Stimulated activated CD4-positive, alpha-beta T cell treated with anti-CD3 and anti-CD28 coated beads, Interleukin-2, amount 100 ng/mL, for 24 hours (primary cell): ENCODE results near the gene MAF.

Experiments used
- DNase-seq, 2 donors: peaks; one replicate each; pipeline ENCODE4 v3.0.0-alpha.2; 2020

The MAF gene

GRCh38 chr16:79600638-79601091, at the start of gene MAF:
MAF (minus strand) TSS chr16:79600737; CDS start chr16:79599902, 835 bp downstream.
- DNase-seq, result peak; percentile 85 to 87

GRCh38 chr16:79648826-79649225, 48.3 kb upstream of the MAF start:
- no peak for DNase-seq

GRCh38 chr16:79647586-79647985, 47.0 kb upstream of the MAF start:
- DNase-seq, result no peak

- no peak for DNase-seq
These were observed 45.2 kb upstream of the MAF start for GRCh38 chr16:79645701-79646100.

GRCh38 chr16:79644971-79645667, 44.6 kb upstream of the MAF start:
- no peak for DNase-seq

GRCh38 chr16:79642652-79643051, 42.1 kb upstream of the MAF start:
- no peak for DNase-seq

GRCh38 chr16:79640513-79641360, 40.2 kb upstream of the MAF start:
- DNase-seq, result no peak

GRCh38 chr16:79639576-79640311, 39.2 kb upstream of the MAF start:
- DNase-seq, result no peak

GRCh38 chr16:79638386-79638785, 37.8 kb upstream of the MAF start:
- DNase-seq, result no peak

- DNase-seq, result no peak
These were observed 35.0 kb upstream of the MAF start for GRCh38 chr16:79635488-79635887.

- no peak for DNase-seq
These were observed 33.8 kb upstream of the MAF start for GRCh38 chr16:79634298-79634697.

- DNase-seq, result no peak
These were observed 31.8 kb upstream of the MAF start for GRCh38 chr16:79632289-79632688.

GRCh38 chr16:79628988-79629387, 28.5 kb upstream of the MAF start:
- DNase-seq, result no peak

GRCh38 chr16:79628501-79628975, 28.0 kb upstream of the MAF start:
- peak; percentile 69 to 74 for DNase-seq

GRCh38 chr16:79627092-79627491, 26.6 kb upstream of the MAF start:
- no peak for DNase-seq

GRCh38 chr16:79625738-79626137, 25.2 kb upstream of the MAF start:
- DNase-seq, result no peak

- no peak for DNase-seq
These were observed 23.3 kb upstream of the MAF start for GRCh38 chr16:79623824-79624223.

- no peak for DNase-seq
These were observed 22.5 kb upstream of the MAF start for GRCh38 chr16:79623062-79623461.

- DNase-seq, result no peak
These were observed 20.5 kb upstream of the MAF start for GRCh38 chr16:79621027-79621426.

- peak; percentile 65 to 67 for DNase-seq
These were observed 18.1 kb upstream of the MAF start for GRCh38 chr16:79618692-79619050.

GRCh38 chr16:79618041-79618691, 17.6 kb upstream of the MAF start:
- DNase-seq, result no peak

- DNase-seq, result no peak
These were observed 12.5 kb upstream of the MAF start for GRCh38 chr16:79613009-79613408.

GRCh38 chr16:79612207-79612606, 11.7 kb upstream of the MAF start:
- no peak for DNase-seq
